Hematopoietic multipotent progenitor cell treated with erythropoietin and hydrocortisone succinate and interleukin-3 and kit ligand, for 6 days (in vitro differentiated cells): ENCODE results near the gene C1orf159.
A peak's percentile ranks its signal among the peaks of the same experiment; 100 is the strongest.
"Not testable (repeated sequence)": the region's sequence is repeated elsewhere in the genome, so short reads cannot be mapped to it uniquely, and the experiment has no call there.

Experiments
- DNase-seq: peaks from one replicate; pipeline ENCODE4 v3.0.0-alpha.2; 2015

Gene C1orf159

DNA sequence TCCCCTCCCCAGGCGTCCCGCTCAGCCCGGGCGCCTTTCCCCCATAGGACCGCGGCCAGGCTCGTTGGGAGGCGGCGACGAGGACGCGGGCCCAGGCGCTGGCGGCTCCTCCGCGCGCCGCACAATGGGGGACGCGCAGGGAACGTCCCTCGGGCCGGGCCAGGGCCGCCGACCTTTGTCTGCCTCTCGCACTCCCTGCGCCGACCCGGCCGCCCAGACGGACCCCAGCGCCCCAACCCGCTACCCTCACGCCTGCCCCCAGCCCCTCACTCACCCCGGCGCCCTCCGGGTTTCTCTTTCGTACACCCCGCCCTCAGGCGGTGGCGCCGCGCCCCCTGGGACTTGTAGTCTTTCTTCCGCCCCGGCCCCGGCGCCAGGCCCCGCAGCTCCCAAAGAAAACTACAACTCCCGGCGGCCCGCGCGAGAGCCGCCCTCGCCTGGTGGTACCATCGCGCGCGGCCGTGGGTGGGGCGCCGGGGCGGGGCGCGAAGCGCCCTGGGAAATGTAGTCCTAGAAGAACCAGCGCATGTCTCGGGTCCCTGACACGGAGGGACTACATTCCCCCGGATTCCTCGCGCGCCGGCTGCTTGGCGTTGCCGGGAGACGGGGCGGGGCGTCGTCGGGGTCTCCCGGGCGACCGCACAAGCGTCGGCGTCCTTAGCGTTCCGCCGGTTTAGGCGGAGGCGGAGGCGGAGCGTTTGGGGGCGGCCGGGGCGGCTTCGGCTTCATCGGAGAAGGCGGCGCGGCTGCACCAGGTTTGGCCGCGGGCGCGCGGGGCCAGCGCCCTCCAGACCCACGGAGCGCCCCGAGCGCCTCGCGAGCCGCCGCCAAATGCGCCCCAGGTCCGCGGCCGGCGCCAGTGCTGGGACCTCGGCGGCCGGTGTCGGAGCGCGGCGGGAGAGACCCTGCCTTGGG is at the start of gene C1orf159:
C1orf159 (minus strand) TSS at position 304 of the 915 bp plus-strand sequence. CDS start 24,546 bp downstream, outside the sequence.
- DNase-seq, result peak; percentile 98

DNA sequence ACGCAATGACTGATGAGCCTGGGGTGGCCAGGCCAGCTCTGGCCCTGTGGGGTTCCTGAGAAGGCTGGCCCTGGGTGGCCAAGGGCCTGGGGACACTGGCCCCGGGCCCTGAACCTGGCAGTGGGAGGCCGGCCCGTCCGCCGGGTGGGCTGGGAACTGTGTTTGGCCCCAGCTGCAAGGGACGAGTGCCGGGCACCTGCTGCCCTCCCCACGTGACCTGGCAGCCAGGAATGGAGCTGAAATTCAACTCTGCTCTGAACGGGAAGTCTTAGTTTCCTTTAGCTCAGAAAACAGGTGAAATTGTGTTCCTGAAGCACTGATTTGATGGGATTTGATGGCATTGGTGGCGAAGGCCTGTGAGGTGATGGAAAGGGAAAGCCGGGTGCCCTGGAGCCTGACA is 49.6 kb upstream of the C1orf159 start:
- DNase-seq, result no peak

DNA sequence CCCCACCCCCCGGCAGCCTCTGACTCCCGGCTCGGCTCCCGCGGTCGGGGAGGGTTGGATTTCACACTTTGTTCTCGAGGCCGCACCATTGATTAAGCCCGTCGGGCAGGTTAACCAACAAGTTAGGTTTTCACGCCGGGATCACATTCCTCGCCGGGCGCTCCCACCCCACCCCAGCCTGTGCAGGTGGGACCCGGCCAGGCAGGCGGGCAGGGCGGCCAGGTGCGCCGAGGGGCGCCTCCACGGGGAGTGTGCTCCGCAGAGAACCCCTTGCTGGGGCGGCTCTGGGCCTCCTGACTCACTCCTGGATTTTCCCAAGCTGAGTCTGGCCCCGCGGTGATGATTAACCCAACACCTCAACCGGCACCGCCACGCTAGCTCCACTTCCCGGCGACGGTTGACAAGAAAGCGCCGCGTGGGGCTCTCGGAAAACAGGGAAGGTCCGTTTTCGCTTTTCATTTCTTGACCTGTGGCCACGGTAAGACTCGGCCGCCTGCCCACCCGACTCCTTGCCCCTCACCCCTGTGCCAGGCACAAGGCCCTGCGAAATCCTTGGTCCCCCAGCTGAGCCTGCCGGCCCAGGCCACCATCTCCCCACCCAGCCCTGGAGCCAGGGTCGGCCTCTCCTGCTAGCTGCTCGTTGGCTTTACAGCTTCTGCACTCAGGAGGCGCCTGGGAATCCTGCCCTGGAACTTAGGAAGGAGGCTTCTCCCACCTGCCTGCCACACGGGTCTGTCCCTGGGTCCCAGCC is 49.0 kb upstream of the C1orf159 start:
- DNase-seq, result no peak

DNA sequence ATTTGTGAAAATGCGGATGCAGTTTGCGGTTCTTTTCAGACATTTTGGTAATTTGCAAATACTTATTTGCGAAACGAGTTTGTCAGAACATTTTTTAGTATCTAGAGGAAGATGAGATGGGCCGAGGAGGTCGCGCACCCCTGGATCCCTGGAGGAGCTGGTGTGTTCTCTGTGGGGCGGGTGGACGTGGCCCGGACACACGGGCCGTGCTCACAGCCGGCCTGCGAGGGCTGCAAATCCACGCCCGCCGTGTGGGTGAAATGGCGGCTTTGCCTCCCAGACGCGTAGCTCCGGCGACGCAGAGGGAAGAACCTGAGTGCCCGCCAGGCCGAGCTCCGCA is 48.4 kb upstream of the C1orf159 start:
- DNase-seq, result no peak

GRCh38 chr1:1163538-1164070 is 47.7 kb upstream of the C1orf159 start:
- DNase-seq, result no peak

DNA sequence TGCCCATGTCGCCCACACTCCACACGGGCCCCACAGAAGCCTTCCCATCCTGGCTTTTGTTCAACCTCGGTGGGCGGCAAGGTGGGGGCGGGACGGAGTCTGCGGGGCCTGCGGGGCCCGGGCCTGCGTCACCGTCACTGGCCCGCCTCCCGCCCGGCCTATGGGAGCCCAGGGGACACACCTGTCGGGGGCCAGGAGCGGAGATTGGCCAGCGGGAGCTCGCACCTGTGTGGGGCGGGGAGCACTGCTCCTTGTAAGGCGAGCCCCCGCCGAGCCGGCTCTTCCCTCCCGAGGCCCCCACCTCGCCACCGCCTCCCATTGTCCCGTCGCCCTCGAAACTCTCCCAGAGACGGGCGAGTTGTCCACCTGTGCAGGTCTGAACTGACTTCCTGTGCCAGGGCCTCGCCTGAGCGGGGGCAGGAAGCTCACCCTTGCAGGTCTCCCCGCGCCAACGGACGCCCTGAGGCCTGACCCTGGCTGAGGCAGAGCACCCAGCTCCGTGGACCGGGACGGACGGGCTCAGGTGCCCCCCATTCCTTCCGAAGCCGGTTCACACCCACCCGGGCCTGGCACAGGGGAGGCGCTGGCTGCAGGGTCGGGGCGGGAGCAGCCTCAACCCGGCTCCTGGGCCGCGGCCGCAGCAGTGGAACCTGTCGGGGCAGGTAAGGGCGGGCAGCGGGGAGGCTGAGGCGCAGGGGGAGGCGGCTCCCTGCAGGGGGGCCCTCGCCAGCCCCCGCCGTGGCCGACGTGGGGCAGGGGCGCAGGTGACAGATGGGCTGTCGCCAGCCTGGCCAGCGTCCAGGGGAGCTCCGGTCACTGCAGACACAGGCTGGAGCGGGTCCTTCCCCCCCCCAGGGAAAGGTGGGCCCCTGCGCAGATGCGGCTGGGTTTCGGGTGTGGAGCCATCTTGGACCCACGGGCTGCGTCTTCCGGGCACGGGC is 47.0 kb upstream of the C1orf159 start:
- DNase-seq, result no peak

DNA sequence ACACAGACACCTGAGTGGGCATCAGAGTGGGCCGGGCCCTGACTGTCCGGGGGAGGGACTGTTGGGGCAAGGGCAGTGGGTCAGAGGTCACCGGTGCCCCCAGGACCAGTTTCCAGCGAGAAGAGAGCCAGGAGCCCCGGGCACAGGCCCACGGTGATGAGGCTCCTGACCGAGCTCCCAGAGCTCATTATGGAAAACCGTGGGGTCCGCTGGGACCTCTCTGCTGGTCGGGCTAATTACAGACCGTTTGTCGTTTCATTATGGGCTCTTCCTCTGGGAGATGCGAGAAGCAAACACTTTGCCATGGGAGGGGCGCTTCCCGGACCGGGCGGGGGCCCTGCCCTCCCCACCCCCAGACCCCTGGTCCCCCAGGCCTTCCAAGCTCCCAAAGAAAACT is 45.8 kb upstream of the C1orf159 start:
- DNase-seq, result no peak

- no peak for DNase-seq
Measured at GRCh38 chr1:1161078-1161682, 45.3 kb upstream of the C1orf159 start.

DNA sequence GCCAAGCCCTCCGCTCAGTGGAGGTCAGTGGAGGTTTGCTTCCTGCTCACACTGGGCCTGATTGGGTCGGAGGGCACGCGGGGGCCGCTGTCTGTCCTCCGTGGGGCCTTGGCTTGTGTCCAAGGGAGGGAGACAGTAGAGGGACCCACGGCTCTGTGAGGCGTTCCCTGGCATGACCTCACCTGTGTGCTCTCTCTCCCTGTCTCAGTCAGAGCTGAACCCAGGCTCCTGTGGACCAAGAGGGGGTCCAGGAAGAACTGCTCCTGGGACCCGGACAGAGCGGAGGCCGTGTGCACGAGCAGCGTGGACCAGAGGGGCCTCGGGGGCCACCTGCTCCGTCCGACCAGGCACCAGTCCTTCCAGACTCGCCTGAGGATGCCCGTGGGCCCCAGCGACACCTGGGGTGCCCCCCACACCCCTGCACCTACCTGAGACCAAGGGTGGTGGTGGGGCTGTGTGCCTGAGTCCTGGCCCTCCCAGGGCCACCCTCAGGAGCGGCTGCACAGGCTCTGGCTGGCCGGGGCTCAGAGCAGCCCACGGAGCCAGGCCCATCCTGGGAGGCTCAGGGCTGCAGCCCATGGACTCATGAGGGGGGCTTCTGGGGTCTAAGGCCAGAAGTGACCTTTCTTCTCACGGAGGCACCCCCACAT is 44.5 kb upstream of the C1orf159 start:
- no peak for DNase-seq

GRCh38 chr1:1157914-1158710 is 42.2 kb upstream of the C1orf159 start:
- peak; percentile 56 for DNase-seq

DNA sequence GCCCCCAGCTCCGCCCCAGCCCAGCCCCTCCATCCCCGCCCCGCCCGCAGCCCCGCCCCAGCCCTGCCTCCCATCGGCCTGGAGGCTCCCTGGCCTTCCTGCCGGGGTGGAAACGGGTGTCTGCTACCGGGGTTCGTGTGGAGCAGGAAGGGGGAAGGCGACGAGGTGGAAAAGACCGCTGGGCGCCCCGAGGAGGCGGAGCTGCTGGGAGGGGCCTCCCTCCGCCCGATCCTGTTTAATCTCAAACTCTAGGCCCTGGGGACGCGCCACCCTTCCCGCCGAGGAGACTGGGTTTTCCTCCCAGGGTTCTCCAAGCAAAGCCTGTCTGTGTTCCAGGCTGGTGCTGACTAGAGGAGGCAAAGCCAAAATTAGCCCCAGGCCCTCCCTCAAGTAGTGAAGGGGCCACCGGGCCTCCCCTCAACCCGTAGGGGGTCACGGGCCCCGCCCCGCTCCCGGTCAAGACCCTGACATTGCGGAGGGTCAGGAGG is 41.6 kb upstream of the C1orf159 start:
- DNase-seq, result peak; percentile 90

DNA sequence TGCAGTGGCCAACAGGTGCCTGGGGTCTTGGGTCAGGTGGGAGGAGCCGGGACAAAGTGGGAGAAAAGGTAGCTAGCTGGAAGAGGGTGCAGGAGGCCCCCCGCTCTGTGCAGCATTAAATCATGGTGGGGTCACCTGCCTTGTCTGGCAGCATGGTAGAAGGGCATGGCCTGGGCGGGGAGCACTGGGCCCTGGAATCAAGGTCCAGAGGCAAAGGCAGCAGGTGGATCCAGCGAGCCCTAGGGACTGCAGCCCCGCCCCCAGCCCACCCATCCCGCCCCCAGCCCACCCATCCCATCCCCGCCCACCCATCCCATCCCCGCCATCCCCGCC is 41.1 kb upstream of the C1orf159 start:
- DNase-seq, result no peak

- DNase-seq, result peak; percentile 30
Measured at GRCh38 chr1:1156140-1157032, 40.5 kb upstream of the C1orf159 start.

DNA sequence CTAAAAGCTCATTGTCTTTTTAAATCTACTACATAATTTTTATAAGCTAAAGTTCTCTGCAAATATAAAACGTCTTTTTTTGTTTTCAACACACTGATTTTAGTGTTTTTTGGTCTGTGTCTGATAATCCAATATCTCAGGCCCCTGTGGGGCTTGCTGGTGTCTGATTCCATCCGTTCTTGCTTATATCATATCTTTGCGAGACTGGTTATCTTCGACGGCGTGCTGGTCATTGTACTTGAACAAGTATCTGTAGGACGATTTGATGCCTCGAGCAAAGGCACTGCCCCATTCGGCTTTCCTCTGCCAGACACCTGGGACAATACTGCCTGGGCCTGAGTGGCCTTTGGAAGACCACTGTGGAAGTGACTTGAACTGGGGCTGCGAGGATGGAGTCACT is 39.4 kb upstream of the C1orf159 start:
- no peak for DNase-seq

DNA sequence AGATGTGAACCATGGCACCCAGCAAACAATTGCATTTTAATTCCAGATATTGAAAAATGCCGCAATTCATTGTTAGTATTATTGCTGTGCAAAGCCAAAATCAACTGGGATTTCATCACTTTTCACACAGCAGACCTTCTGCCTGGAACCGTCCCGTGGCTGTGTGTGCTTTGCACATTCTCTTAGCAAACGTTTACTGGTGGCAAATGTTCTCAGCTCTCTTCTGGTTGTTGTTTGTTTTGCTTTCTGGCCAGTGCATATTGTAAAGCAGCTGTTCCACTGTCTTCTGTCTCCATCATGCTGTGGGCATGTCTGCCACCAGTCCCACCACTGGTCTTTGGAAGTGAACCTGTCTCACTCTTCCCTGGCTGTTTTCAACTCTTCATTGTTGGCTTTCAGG is 38.0 kb upstream of the C1orf159 start:
- no peak for DNase-seq

DNA sequence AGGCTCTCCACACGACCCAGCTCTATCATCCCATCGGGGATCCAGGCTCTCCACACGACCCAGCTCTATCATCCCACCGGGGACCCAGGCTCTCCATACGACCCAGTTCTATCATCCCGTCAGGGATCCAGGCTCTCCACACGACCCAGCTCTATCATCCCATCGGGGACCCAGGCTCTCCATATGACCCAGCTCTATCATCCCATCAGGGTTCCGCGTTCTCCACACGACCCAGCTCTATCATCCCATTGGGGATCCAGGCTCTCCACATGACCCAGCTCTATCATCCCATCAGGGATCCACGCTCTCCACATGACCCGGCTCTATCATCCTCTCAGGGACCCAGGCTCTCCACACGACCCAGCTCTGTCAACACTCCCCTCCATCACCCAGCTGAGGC is 37.3 kb upstream of the C1orf159 start:
- not testable (repeated sequence) for DNase-seq

- not testable (repeated sequence) for DNase-seq
Measured at GRCh38 chr1:1152431-1152830, 36.5 kb upstream of the C1orf159 start.

- DNase-seq, result no peak
Measured at GRCh38 chr1:1151306-1151705, 35.4 kb upstream of the C1orf159 start.

DNA sequence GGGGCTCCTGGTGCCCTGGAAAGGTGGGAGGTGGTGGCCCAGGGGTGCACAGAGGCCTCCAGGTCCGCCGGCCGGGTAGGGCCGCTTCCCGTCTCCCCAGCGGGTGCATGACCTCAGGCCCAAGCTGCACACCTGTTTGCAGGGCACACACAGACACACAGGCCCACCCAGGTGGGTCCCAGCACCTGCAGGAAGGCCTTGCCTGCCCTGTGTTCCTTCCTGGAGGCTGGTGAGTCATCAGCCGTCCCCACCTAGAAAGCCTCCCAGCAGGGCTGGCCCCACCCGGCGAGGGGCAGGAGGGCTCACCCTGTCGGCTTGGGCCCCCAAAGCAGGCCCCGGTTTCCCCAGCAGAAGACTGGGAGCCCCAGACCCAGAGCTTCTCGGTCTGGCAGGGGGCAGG is 34.2 kb upstream of the C1orf159 start:
- DNase-seq, result no peak

- no peak for DNase-seq
Measured at GRCh38 chr1:1149416-1149815, 33.5 kb upstream of the C1orf159 start.
